SK-N-SH (cell line): ENCODE measurements around the gene ABCC10. TPM values are rescaled to one million over a fixed set of nuclear protein-coding genes. Genes with fewer than 3 reads are reported as not detected.

Experiments
- CTCF ChIA-PET: fragments of 300-600, 350-600 bp; formaldehyde crosslinking; extraction: SDS; loops from one replicate; lab custom pipeline; 2021; lab: Yijun Ruan, JAX
- POLR2A ChIA-PET: fragments of 350-600 bp; sonication (Branson Sonifier 250); formaldehyde crosslinking; extraction: SDS; loops from one replicate; lab custom pipeline; 2020; ENCODE audit warnings: antibody characterized with exemption, inconsistent platforms; lab: Yijun Ruan, JAX
- DNase-seq: peaks from one replicate; pipeline ENCODE4 v3.0.0; 2012
- H2AFZ ChIP-seq: fragments of 200-600 bp; sonication (generic); 2 replicates; pipeline ENCODE4 v1.8.1; 2016; ENCODE audit warnings: antibody characterized with exemption, mild to moderate bottlenecking, low read depth
- H3F3A ChIP-seq: fragments of 200-600 bp; sonication (generic); replicated peaks from 2 replicates; pipeline ENCODE3; 2016; ENCODE audit warnings: antibody characterized with exemption, mild to moderate bottlenecking; ENCODE audit not compliant: insufficient read depth
- H3K27ac ChIP-seq, 2 experiments: fragments of 200-500 bp in 1 of 2; fragments of 200-600 bp in 1 of 2; sonication (Bioruptor generic) in 1 of 2; sonication (generic), shearing (Covaris generic) in 1 of 2; 2 replicates each; pipeline versions ENCODE4 v1.5.1 to v1.6.1; 2014 to 2016; ENCODE audit warnings: low read depth in 2 of 2, inconsistent platforms in 1 of 2, low read length in 1 of 2, mild to moderate bottlenecking in 1 of 2, mixed read lengths in 1 of 2
- H3K27me3 ChIP-seq: fragments of 200-600 bp; sonication (generic), shearing (Covaris generic); 2 replicates; pipeline ENCODE4 v1.6.1; 2016; ENCODE audit warnings: mixed run types; ENCODE audit not compliant: insufficient read depth
- H3K36me3 ChIP-seq, 2 experiments: fragments of 200-500 bp in 1 of 2; fragments of 200-600 bp in 1 of 2; sonication (Bioruptor generic) in 1 of 2; sonication (generic) in 1 of 2; replicated peaks in 1 of 2; 2 replicates each; pipeline versions ENCODE3 to v1.5.1; 2014 to 2016; ENCODE audit warnings: low read length in 1 of 2, mild to moderate bottlenecking in 1 of 2; ENCODE audit not compliant: insufficient read depth in 2 of 2, control insufficient read depth in 1 of 2
- H3K4me1 ChIP-seq, 2 experiments: fragments of 200-500 bp in 1 of 2; fragments of 200-600 bp in 1 of 2; sonication (Bioruptor generic) in 1 of 2; sonication (generic), shearing (Covaris generic) in 1 of 2; 2 replicates each; pipeline versions ENCODE4 v1.5.1 to v1.6.1; 2014 to 2016; ENCODE audit warnings: low read depth in 1 of 2, low read length in 1 of 2, mixed run types in 1 of 2; ENCODE audit not compliant: insufficient read depth in 2 of 2, control insufficient read depth in 1 of 2
- H3K4me2 ChIP-seq: fragments of 200-600 bp; sonication (generic), shearing (Covaris generic); 2 replicates; pipeline ENCODE4 v1.6.1; 2017; ENCODE audit warnings: mixed run types
- H3K4me3 ChIP-seq, 2 experiments: fragments of 200-500 bp in 1 of 2; fragments of 200-600 bp in 1 of 2; sonication (Bioruptor generic) in 1 of 2; sonication (generic), shearing (Covaris generic) in 1 of 2; 2 replicates each; pipeline versions ENCODE4 v1.5.1 to v1.8.1; 2014 to 2016; ENCODE audit warnings: low read depth in 2 of 2, inconsistent platforms in 1 of 2, low read length in 1 of 2, mild to moderate bottlenecking in 1 of 2, mixed read lengths in 1 of 2, moderate library complexity in 1 of 2
- H3K79me2 ChIP-seq: fragments of 200-600 bp; sonication (generic); 2 replicates; pipeline ENCODE4 v1.8.1; 2017; ENCODE audit warnings: mild to moderate bottlenecking; ENCODE audit not compliant: insufficient read depth
- H3K9ac ChIP-seq: fragments of 200-600 bp; sonication (generic); 2 replicates; pipeline ENCODE4 v1.6.1; 2017; ENCODE audit warnings: mixed run types
- H3K9me2 ChIP-seq: fragments of 200-600 bp; sonication (generic); 2 replicates; pipeline ENCODE4 v1.6.1; 2017; ENCODE audit warnings: mixed run types
- H3K9me3 ChIP-seq: fragments of 200-600 bp; sonication (generic); 2 replicates; pipeline ENCODE4 v1.6.1; 2017; ENCODE audit warnings: mixed run types, mild to moderate bottlenecking, moderate library complexity
- H4K20me1 ChIP-seq: fragments of 200-600 bp; sonication (generic); 2 replicates; pipeline ENCODE4 v1.6.1; 2017; ENCODE audit warnings: mild to moderate bottlenecking, mixed run types; ENCODE audit not compliant: insufficient read depth
- CHD2 ChIP-seq: fragments of 150-350 bp; IDR thresholded peaks from 2 replicates; pipeline ENCODE4 v1.6.1; 2018; ENCODE audit warnings: low read length; ENCODE audit not compliant: partially characterized antibody
- CTCF ChIP-seq: fragments of 200-600 bp; sonication (generic); IDR thresholded peaks from 2 replicates; pipeline ENCODE4 v1.6.1; 2017; ENCODE audit warnings: antibody characterized with exemption, mild to moderate bottlenecking, moderate library complexity
- EP300 ChIP-seq, 2 experiments: IDR thresholded peaks; 2 replicates each; pipeline versions ENCODE4 v1.4.0 to v1.6.1; 2012; ENCODE audit warnings: borderline replicate concordance in 1 of 2, low read depth in 1 of 2, low read length in 1 of 2
- FOSL2 ChIP-seq: IDR thresholded peaks from 2 replicates; pipeline ENCODE4 v1.4.0; 2012; ENCODE audit warnings: low read depth, mild to moderate bottlenecking, moderate library complexity, borderline replicate concordance
- FOXJ3 ChIP-seq: sonication (generic); formaldehyde crosslinking; IDR thresholded peaks from 2 replicates; pipeline ENCODE4 v1.5.1; 2020; ENCODE audit warnings: mild to moderate bottlenecking, missing genetic modification reagents
- FOXM1 ChIP-seq: IDR thresholded peaks from 2 replicates; pipeline ENCODE4 v1.4.0; 2012; ENCODE audit warnings: low read depth, mild to moderate bottlenecking
- GATA2 ChIP-seq: sonication (generic); formaldehyde crosslinking; IDR thresholded peaks from 2 replicates; pipeline ENCODE4 v1.5.0; 2020; ENCODE audit warnings: mild to moderate bottlenecking, missing genetic modification reagents
- IRF3 ChIP-seq: fragments of 150-350 bp; IDR thresholded peaks from 2 replicates; pipeline ENCODE4 v1.6.1; 2016; ENCODE audit warnings: mild to moderate bottlenecking, low read depth, low read length
- MEF2A ChIP-seq: IDR thresholded peaks from 2 replicates; pipeline ENCODE4 v1.4.0; 2012; ENCODE audit warnings: low read depth, borderline replicate concordance
- MXI1 ChIP-seq: IDR thresholded peaks from 2 replicates; pipeline ENCODE4 v1.6.1; 2012; ENCODE audit warnings: mild to moderate bottlenecking, low read depth, low read length, improper control_type of control experiment
- NRF1 ChIP-seq: IDR thresholded peaks from 2 replicates; pipeline ENCODE4 v1.6.1; 2012; ENCODE audit warnings: low read depth, mild to moderate bottlenecking, low read length
- RAD21 ChIP-seq: IDR thresholded peaks from 2 replicates; pipeline ENCODE4 v1.6.1; 2012; ENCODE audit warnings: mild to moderate bottlenecking, low read length
- SIN3A ChIP-seq: IDR thresholded peaks from 2 replicates; pipeline ENCODE4 v1.6.1; 2012; ENCODE audit warnings: low read depth, mild to moderate bottlenecking, low read length, moderate library complexity, borderline replicate concordance
- SMC3 ChIP-seq: IDR thresholded peaks from 2 replicates; pipeline ENCODE4 v1.6.1; 2012; ENCODE audit warnings: low read depth, low read length, improper control_type of control experiment
- TCF12 ChIP-seq: IDR thresholded peaks from 2 replicates; pipeline ENCODE4 v1.4.0; 2012
- TEAD4 ChIP-seq: IDR thresholded peaks from 2 replicates; pipeline ENCODE4 v1.4.0; 2012; ENCODE audit warnings: mild to moderate bottlenecking, borderline replicate concordance; ENCODE audit not compliant: insufficient read depth
- ZBTB33 ChIP-seq: IDR thresholded peaks from 2 replicates; pipeline ENCODE4 v1.4.0; 2012; ENCODE audit warnings: low read depth, borderline replicate concordance
- WGBS: methylation state at CpG from one replicate; pipeline ENCODE4 v1.1.6; 2017; ENCODE audit warnings: low lambda C conversion rate; 5-methylcytosine and 5-hydroxymethylcytosine counted together
- polyA plus RNA-seq, 3 experiments: library from polyadenylated mRNA; depleted of rRNA; stranded (reverse); fragments of >200 nt; gene quantifications; 2 replicates each; pipeline ENCODE4 v1.2.3, GENCODE V29; 2012
- TF ChIP-seq, protein P1 (sequence below): IDR thresholded peaks from 2 replicates; pipeline ENCODE4 v1.4.0; 2012; ENCODE audit warnings: low read depth, borderline replicate concordance
- TF ChIP-seq, protein P2 (sequence below): IDR thresholded peaks from 2 replicates; pipeline ENCODE4 v1.4.0; 2012; ENCODE audit warnings: low read depth
- TF ChIP-seq, protein P3 (sequence below): fragments of 150-350 bp; IDR thresholded peaks from 2 replicates; pipeline ENCODE4 v1.6.1; 2017; ENCODE audit warnings: antibody characterized with exemption, low read length, low read depth, borderline replicate concordance

Gene ABCC10
- polyA plus RNA-seq, 1 of the 3 experiments (the other 2 are of a cell fraction), result 28.3 TPM

- no peak for TF ChIP-seq ZBTB33
- peak; percentile 18; the same call in 1 of the 2 replicates for TF ChIP-seq NRF1
- no peak for TF ChIP-seq EP300 (IDR thresholded peaks at IDR 0.05; ENCODE audit: borderline replicate concordance in 1 of 2, low read depth in 1 of 2, low read length in 1 of 2)
- TF ChIP-seq CHD2, result peak; percentile 78
- TF ChIP-seq, protein P1, sequence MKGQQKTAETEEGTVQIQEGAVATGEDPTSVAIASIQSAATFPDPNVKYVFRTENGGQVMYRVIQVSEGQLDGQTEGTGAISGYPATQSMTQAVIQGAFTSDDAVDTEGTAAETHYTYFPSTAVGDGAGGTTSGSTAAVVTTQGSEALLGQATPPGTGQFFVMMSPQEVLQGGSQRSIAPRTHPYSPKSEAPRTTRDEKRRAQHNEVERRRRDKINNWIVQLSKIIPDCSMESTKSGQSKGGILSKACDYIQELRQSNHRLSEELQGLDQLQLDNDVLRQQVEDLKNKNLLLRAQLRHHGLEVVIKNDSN, result no peak
- TF ChIP-seq FOXJ3 (CRISPR knock-in tag), result no peak
- no peak for TF ChIP-seq SMC3
- peak; percentile 32; the same call in 1 of the 2 replicates for TF ChIP-seq MXI1
- TF ChIP-seq MEF2A, result no peak
Observed at GRCh38 chr6:43477235-43478007, 50.1 kb downstream of the ABCC10 start, which contains the start of gene TJAP1 (continued).

GRCh38 chr6:43478008-43478372 is 50.6 kb downstream of the ABCC10 start:
- H3K36me3 ChIP-seq, result peaks cover 0 to 2% of the 10 kb centered on the region in 2 experiments
- no peaks in the 10 kb centered on the region for H4K20me1 ChIP-seq
- peak overlapping the region; percentile 40 to 65; a peak in 2 of 4 replicates for H3K27ac ChIP-seq
- no peaks in the 10 kb centered on the region for H3K9me3 ChIP-seq
- POLR2A ChIA-PET, result interaction anchor here (0.6 to 1.5 kb wide), 9 partner anchors 8 to 602 kb away, joined by 3 to 5 read pairs (median 3); no protein-coding TSS in a partner anchor
- CTCF ChIA-PET, result interaction anchor here (1.2 to 3.9 kb wide), 6 partner anchors 9 to 29 kb away, joined by 3 to 23 read pairs (median 4); no protein-coding TSS in a partner anchor
- H3F3A ChIP-seq, result no peaks in the 10 kb centered on the region
- H3K9ac ChIP-seq, result peak overlapping the region; percentile 79
- WGBS, result 4% methylated on average over 3 of the region's 3 CpGs
- H3K79me2 ChIP-seq, result peaks cover 51% of the 10 kb centered on the region
- peaks cover 10 to 15% of the 10 kb centered on the region in 2 experiments; a peak in 3 of 4 replicates for H3K4me1 ChIP-seq
- H3K27me3 ChIP-seq, result no peaks in the 10 kb centered on the region
- peak overlapping the region; percentile 60 to 65 for H3K4me3 ChIP-seq
- peak overlapping the region; percentile 77 for H3K4me2 ChIP-seq
- DNase-seq, result no peak
- H2AFZ ChIP-seq, result 0 out of 2 replicates have a peak overlapping the region, but pooled peaks have one; percentile 6
- TF ChIP-seq EP300 (IDR thresholded peaks at IDR 0.05; ENCODE audit: borderline replicate concordance in 1 of 2, low read depth in 1 of 2, low read length in 1 of 2) (no peak), FOSL2 (no peak), GATA2 (CRISPR knock-in tag) (no peak), TEAD4 (no peak), SMC3 (no peak), NRF1 (no peak), FOXM1 (no peak), RAD21 (no peak), TCF12 (no peak), IRF3 (no peak), SIN3A (no peak), CTCF (no peak)
- TF ChIP-seq, protein P2, sequence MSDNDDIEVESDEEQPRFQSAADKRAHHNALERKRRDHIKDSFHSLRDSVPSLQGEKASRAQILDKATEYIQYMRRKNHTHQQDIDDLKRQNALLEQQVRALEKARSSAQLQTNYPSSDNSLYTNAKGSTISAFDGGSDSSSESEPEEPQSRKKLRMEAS, result no peak
- TF ChIP-seq, protein P3, sequence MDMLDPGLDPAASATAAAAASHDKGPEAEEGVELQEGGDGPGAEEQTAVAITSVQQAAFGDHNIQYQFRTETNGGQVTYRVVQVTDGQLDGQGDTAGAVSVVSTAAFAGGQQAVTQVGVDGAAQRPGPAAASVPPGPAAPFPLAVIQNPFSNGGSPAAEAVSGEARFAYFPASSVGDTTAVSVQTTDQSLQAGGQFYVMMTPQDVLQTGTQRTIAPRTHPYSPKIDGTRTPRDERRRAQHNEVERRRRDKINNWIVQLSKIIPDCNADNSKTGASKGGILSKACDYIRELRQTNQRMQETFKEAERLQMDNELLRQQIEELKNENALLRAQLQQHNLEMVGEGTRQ, result no peak
- no peaks in the 10 kb centered on the region for H3K9me2 ChIP-seq
